Stimulated activated CD4-positive, alpha-beta T cell treated with anti-CD3 and anti-CD28 coated beads, Interleukin-15, amount 100 ng/mL, for 24 hours (primary cell): Measurements from ENCODE around the gene NUDT3.
A peak's percentile ranks its signal among the peaks of the same experiment; 100 is the strongest.
"Not testable (repeated sequence)": the region's sequence is repeated elsewhere in the genome, so short reads cannot be mapped to it uniquely, and the experiment has no call there.

Source experiments
- DNase-seq: peaks from one replicate; pipeline ENCODE4 v3.0.0-alpha.2; 2020

The NUDT3 gene

GRCh38 chr6:34280216-34280615 is 112.3 kb downstream of the NUDT3 start:
- no peak for DNase-seq

- no peak for DNase-seq
These were observed 113.6 kb downstream of the NUDT3 start for GRCh38 chr6:34278833-34279232.

GRCh38 chr6:34277763-34278112 is 114.7 kb downstream of the NUDT3 start:
- no peak for DNase-seq

GRCh38 chr6:34276881-34277762 is 115.3 kb downstream of the NUDT3 start:
- no peak for DNase-seq

- no peak for DNase-seq
These were observed 116.3 kb downstream of the NUDT3 start for GRCh38 chr6:34276191-34276590.

GRCh38 chr6:34275128-34275804 is 117.2 kb downstream of the NUDT3 start:
- DNase-seq, result no peak

GRCh38 chr6:34274129-34274528 is 118.3 kb downstream of the NUDT3 start:
- DNase-seq, result no peak

GRCh38 chr6:34273242-34273805 is 119.1 kb downstream of the NUDT3 start:
- no peak for DNase-seq

- DNase-seq, result no peak
These were observed 120.2 kb downstream of the NUDT3 start for GRCh38 chr6:34272013-34272926.

GRCh38 chr6:34269658-34270341 is 122.7 kb downstream of the NUDT3 start:
- DNase-seq, result not testable (repeated sequence)

GRCh38 chr6:34269132-34269531 is 123.3 kb downstream of the NUDT3 start:
- DNase-seq, result not testable (repeated sequence)

- DNase-seq, result no peak
These were observed 124.7 kb downstream of the NUDT3 start for GRCh38 chr6:34267746-34268145.

GRCh38 chr6:34263484-34263883 is 129.0 kb downstream of the NUDT3 start:
- not testable (repeated sequence) for DNase-seq

GRCh38 chr6:34260576-34261267 is 131.7 kb downstream of the NUDT3 start:
- no peak for DNase-seq

- no peak for DNase-seq
These were observed 132.9 kb downstream of the NUDT3 start for GRCh38 chr6:34259529-34260069.

- not testable (repeated sequence) for DNase-seq
These were observed 140.1 kb downstream of the NUDT3 start for GRCh38 chr6:34252395-34252794.

- DNase-seq, result no peak
These were observed 142.8 kb downstream of the NUDT3 start for GRCh38 chr6:34249469-34250261.

- DNase-seq, result peak; percentile 98
These were observed 143.6 kb downstream of the NUDT3 start, which contains the start of gene SMIM29 for GRCh38 chr6:34248727-34249468. Gene SMIM29 (minus strand): TSS chr6:34249006. CDS start chr6:34247791, 1,215 bp downstream.

- DNase-seq, result peak; percentile 69
These were observed 144.2 kb downstream of the NUDT3 start for GRCh38 chr6:34248198-34248726.
